Activated CD4-positive, alpha-beta T cell treated with anti-CD3 and anti-CD28 coated beads for 48 hours (primary cell): ENCODE measurements around the gene PLCH2.
"Not testable (repeated sequence)": the region's sequence is repeated elsewhere in the genome, so short reads cannot be mapped to it uniquely, and the experiment has no call there.

Experiments used
- DNase-seq: peaks from one replicate; pipeline ENCODE4 v3.0.0-alpha.2; 2020

Gene PLCH2

GRCh38 chr1:2549367-2550029, 73.4 kb downstream of the PLCH2 start:
- DNase-seq = not testable (repeated sequence)

DNA sequence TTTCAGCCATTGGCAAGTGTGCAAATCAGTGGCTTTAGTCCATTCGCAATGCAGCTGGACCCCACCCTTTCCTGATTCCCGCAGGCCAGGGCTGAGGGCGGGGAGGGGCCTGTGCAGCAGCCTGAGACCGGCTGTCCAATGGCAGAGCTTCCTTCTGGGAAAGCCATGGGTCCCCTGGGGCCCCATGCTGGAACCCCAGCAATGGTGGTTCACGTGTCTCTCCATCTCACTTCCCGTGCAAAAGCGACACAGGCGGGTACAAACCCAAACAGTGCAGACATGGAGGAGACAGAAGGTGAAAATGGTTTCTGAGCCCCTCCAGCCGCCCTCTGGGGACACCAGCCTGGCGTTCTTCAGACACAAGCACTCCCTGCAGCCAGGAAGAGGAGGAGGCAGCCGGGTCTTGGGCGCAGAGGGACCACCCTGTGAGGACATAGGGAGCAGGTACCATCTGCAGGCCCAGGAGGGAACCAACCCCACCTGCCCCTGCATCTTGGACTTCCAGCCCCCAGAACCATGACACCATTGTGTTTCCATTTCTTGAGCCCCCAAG, 74.3 kb downstream of the PLCH2 start:
- not testable (repeated sequence) for DNase-seq

DNA sequence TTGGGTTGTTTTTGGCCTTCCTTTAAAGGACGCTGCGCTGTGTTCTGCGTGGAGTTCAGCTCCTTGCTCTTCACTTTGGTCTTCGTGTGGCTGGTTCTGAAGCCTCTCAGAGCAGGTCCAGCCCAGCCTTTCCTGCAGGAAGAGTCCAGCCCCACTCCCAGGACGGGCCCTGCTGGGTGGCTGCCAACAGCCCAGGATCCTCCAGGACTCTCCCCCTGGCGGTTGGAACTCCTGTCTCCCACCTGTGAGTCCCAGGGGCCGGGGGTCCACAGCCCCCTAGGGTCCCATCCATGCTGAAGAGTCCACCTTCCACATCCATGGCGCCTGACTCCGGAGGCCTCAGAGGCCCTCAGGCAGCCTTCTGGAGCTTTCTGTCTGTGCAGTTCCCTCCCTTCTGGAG, 75.5 kb downstream of the PLCH2 start:
- not testable (repeated sequence) for DNase-seq

DNA sequence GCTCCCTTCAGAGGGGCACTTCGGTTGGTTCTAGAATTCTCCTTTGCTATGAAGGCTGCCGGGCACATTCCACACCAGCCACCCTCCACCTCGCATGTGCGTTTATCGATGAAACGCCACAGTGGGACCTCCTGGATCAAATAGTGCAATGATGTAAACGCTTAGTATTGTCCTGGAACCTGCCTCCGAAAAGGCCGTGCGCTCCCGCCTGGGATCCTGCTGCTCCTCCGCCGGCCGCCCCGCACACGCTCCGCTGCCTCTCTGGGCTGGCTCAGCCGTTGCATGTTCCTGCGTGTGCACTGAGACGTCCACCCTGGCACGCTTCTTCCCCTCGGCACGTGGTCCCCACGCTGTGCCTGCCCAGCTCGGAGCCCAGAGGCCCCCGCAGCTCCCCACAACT, 76.1 kb downstream of the PLCH2 start:
- no peak for DNase-seq

- not testable (repeated sequence) for DNase-seq
These were observed 77.0 kb downstream of the PLCH2 start for GRCh38 chr1:2553076-2553475.

DNA sequence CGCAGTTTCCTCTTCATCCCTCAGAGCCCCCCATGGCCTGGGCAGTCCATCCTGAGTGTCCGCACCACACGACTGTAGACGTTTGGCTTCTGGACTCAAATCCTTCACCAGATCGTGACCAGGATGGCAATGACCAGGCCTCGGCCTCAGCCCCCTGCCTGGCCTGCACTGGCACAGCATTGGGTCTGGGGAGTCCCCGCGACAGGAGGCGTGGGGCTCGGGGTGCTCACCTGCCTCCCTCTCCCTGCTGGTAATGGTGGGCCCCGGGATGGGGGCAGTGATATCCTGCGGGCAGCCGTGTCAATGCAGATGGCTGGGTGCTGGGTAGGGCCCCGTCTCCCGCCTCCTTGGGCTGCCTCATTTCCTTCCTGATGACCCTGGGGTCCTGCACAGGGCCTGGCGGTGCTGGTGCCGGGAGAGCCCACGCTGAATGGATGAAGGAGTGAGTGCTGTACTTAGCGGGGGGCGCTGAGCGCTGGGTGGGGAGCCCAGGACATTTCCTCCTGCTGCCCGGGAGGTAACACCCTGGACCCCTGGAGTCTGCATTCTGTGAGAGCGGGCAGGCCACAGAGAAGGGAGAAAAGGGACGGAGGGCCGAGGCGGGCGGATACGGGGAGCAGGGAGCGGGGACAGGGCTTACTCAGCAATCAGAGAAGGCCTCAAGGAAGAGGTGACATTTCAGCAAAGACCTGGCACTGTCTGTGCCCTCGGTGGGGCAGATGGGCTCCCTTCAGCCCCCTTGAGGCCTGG, 78.0 kb downstream of the PLCH2 start:
- DNase-seq = no peak

- peak; percentile 61 for DNase-seq
These were observed 78.7 kb downstream of the PLCH2 start for GRCh38 chr1:2554621-2555387.
